Astrocyte (in vitro differentiated cells and primary cell): ENCODE data around the gene HECTD2. TPM values are rescaled to one million over a fixed set of nuclear protein-coding genes. Genes with fewer than 3 reads are reported as not detected.

Source experiments
- DNase-seq: peaks from one replicate; pipeline ENCODE4 v3.0.0-alpha.2; 2010; ENCODE audit warnings: low read depth
- FAIRE-seq: peaks from 2 replicates; lab custom pipeline; 2011; peaks lifted over from hg19 to GRCh38; lab: Jason Lieb, UNC
- H2AFZ ChIP-seq: 2 replicates; pipeline ENCODE4 v1.6.0; 2012; ENCODE audit warnings: low read depth, low read length, inconsistent platforms
- H3K27ac ChIP-seq: 2 replicates; pipeline ENCODE4 v1.5.1; 2011; ENCODE audit warnings: low read depth, low read length, inconsistent platforms
- H3K27me3 ChIP-seq: 2 replicates; pipeline ENCODE4 v1.6.0; 2011; ENCODE audit warnings: low read length, inconsistent platforms; ENCODE audit not compliant: insufficient read depth
- H3K36me3 ChIP-seq: 2 replicates; pipeline ENCODE4 v1.5.1; 2011; ENCODE audit warnings: low read length, inconsistent platforms; ENCODE audit not compliant: insufficient read depth
- H3K4me1 ChIP-seq: 2 replicates; pipeline ENCODE4 v1.5.1; 2011; ENCODE audit warnings: low read length, inconsistent platforms; ENCODE audit not compliant: insufficient read depth
- H3K4me2 ChIP-seq: 2 replicates; pipeline ENCODE4 v1.6.0; 2012; ENCODE audit warnings: low read length, inconsistent platforms
- H3K4me3 ChIP-seq: 2 replicates; pipeline ENCODE4 v1.5.1; 2011; ENCODE audit warnings: low read depth, mild to moderate bottlenecking, low read length, inconsistent platforms; ENCODE audit not compliant: insufficient read depth
- H3K79me2 ChIP-seq: 2 replicates; pipeline ENCODE4 v1.6.0; 2012; ENCODE audit warnings: mild to moderate bottlenecking, low read length, inconsistent platforms; ENCODE audit not compliant: insufficient read depth
- H3K9ac ChIP-seq: 2 replicates; pipeline ENCODE4 v1.6.0; 2012; ENCODE audit warnings: mild to moderate bottlenecking, low read length, inconsistent platforms
- H3K9me3 ChIP-seq: 2 replicates; pipeline ENCODE4 v1.5.1; 2012; ENCODE audit warnings: low read depth, mild to moderate bottlenecking, low read length, inconsistent platforms; ENCODE audit not compliant: insufficient read depth
- H4K20me1 ChIP-seq: 2 replicates; pipeline ENCODE4 v1.6.0; 2012; ENCODE audit warnings: low read length, inconsistent platforms; ENCODE audit not compliant: insufficient read depth
- H3K27ac Mint-ChIP-seq: one replicate; pipeline ENCODE4 v1.8.0; 2021; ENCODE audit warnings: mild to moderate bottlenecking, mixed read lengths; ENCODE audit not compliant: unreplicated experiment
- H3K27me3 Mint-ChIP-seq: one replicate; pipeline ENCODE4 v1.8.0; 2021; ENCODE audit warnings: low read depth, mixed read lengths; ENCODE audit not compliant: unreplicated experiment
- H3K36me3 Mint-ChIP-seq: one replicate; pipeline ENCODE4 v1.8.0; 2021; ENCODE audit warnings: low read depth, mixed read lengths; ENCODE audit not compliant: unreplicated experiment
- H3K4me1 Mint-ChIP-seq: one replicate; pipeline ENCODE4 v1.8.0; 2021; ENCODE audit warnings: low read depth, mixed read lengths; ENCODE audit not compliant: unreplicated experiment
- H3K4me3 Mint-ChIP-seq: one replicate; pipeline ENCODE4 v1.8.0; 2021; ENCODE audit warnings: mild to moderate bottlenecking, moderate library complexity, mixed read lengths; ENCODE audit not compliant: unreplicated experiment
- H3K9me3 Mint-ChIP-seq: one replicate; pipeline ENCODE4 v1.8.0; 2021; ENCODE audit warnings: mild to moderate bottlenecking, mixed read lengths; ENCODE audit not compliant: unreplicated experiment
- EZH2 ChIP-seq: IDR thresholded peaks from 2 replicates; pipeline ENCODE4 v1.6.1; 2012; ENCODE audit warnings: mild to moderate bottlenecking, low read length, inconsistent platforms; ENCODE audit not compliant: insufficient read depth
- total RNA-seq: library from RNA; stranded (reverse); gene quantifications from 2 replicates; pipeline ENCODE4 v1.2.1, GENCODE V29; 2021
- TF ChIP-seq, protein P1 (sequence below): IDR thresholded peaks from 2 replicates; pipeline ENCODE4 v1.5.1; 2011; ENCODE audit warnings: low read depth, mild to moderate bottlenecking, inconsistent platforms, low read length, moderate library complexity; ENCODE audit not compliant: insufficient read depth

HECTD2 gene
- total RNA-seq, 1 donor from 2014 or later = 11.9 TPM

DNA sequence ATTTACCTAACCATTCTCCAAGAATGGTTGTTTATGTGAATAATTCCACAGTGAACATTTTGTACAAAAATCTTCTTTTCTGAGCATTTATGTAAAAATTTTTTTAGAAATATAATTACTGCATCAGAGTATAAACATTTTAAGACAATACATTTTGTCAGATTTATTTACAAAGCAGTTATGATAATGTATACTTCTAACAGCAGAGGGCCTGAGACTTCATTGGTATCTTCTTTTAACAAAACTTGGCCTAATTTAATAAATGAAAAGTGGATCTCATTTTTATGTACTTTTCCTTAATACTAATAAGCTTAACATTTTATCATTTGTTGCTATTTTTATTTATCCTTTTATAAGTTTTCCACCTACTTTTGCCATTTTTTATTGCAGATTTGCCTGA is 69.4 kb downstream of the HECTD2 start:
- Mint-ChIP-seq H3K9me3 (no peaks in the 10 kb centered on the region), H3K36me3 (peaks cover 2% of the 10 kb centered on the region), H3K4me1 (no peaks in the 10 kb centered on the region), H3K27me3 (no peaks in the 10 kb centered on the region), H3K27ac (no peak overlapping the region), H3K4me3 (no peak overlapping the region)
- no peak for TF ChIP-seq EZH2
- TF ChIP-seq, protein P1, sequence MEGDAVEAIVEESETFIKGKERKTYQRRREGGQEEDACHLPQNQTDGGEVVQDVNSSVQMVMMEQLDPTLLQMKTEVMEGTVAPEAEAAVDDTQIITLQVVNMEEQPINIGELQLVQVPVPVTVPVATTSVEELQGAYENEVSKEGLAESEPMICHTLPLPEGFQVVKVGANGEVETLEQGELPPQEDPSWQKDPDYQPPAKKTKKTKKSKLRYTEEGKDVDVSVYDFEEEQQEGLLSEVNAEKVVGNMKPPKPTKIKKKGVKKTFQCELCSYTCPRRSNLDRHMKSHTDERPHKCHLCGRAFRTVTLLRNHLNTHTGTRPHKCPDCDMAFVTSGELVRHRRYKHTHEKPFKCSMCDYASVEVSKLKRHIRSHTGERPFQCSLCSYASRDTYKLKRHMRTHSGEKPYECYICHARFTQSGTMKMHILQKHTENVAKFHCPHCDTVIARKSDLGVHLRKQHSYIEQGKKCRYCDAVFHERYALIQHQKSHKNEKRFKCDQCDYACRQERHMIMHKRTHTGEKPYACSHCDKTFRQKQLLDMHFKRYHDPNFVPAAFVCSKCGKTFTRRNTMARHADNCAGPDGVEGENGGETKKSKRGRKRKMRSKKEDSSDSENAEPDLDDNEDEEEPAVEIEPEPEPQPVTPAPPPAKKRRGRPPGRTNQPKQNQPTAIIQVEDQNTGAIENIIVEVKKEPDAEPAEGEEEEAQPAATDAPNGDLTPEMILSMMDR = no peak
- no peak overlapping the region for H3K4me3 ChIP-seq
- no peak overlapping the region for H3K27ac ChIP-seq
- H3K4me2 ChIP-seq = no peak overlapping the region
- H3K27me3 ChIP-seq = no peaks in the 10 kb centered on the region
- no peaks in the 10 kb centered on the region for H3K79me2 ChIP-seq
- DNase-seq = no peak
- H3K9me3 ChIP-seq = no peaks in the 10 kb centered on the region
- H3K9ac ChIP-seq = no peak overlapping the region
- no peaks in the 10 kb centered on the region for H3K36me3 ChIP-seq
- H4K20me1 ChIP-seq = no peaks in the 10 kb centered on the region
- H2AFZ ChIP-seq = no peak overlapping the region
- no peaks in the 10 kb centered on the region for H3K4me1 ChIP-seq
- FAIRE-seq = no peak

DNA sequence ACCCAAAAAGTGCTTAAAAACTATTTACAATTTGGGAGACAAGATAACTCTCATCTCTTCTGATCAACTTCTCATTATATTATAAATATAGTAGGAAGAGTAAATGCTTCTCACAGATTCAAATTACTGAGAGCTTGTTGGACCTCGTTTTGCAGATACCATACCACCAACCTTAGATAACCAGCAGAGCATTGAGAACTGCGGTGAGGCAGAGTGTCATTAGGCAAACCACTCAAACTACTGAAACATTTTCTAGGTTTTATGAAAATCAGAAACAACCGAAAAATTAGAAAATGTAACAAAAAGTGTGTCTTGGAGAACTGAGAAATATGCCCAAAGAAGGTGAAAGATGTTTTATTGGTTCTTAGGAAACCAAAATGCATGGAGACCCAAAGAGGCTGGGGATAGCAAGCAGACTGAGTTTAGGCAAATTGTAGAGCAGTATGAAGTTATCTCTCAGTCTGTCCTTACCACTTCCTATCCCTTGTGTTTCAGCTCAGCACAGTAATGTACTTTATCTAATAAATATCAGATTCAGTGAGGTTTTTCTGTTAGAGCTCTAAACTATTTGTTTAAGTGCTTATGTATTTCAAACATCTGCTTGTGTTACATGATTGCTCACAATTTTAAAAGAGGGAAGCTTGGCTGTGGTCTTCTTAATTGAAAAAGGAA is 77.9 kb downstream of the HECTD2 start:
- no peak overlapping the region for H3K27ac ChIP-seq
- no peaks in the 10 kb centered on the region for H3K36me3 Mint-ChIP-seq
- no peaks in the 10 kb centered on the region for H3K27me3 ChIP-seq
- H3K9ac ChIP-seq = no peak overlapping the region
- H3K4me1 ChIP-seq = no peaks in the 10 kb centered on the region
- no peak overlapping the region for H3K27ac Mint-ChIP-seq
- H3K4me3 ChIP-seq = no peak overlapping the region
- DNase-seq = no peak
- no peak overlapping the region for H3K4me2 ChIP-seq
- H2AFZ ChIP-seq = no peak overlapping the region
- H4K20me1 ChIP-seq = no peaks in the 10 kb centered on the region
- TF ChIP-seq EZH2 = no peak
- TF ChIP-seq, protein P1 = no peak
- FAIRE-seq = no peak
- H3K4me1 Mint-ChIP-seq = no peaks in the 10 kb centered on the region
- H3K9me3 Mint-ChIP-seq = no peaks in the 10 kb centered on the region
- no peaks in the 10 kb centered on the region for H3K9me3 ChIP-seq
- no peaks in the 10 kb centered on the region for H3K79me2 ChIP-seq
- peaks cover 3% of the 10 kb centered on the region for H3K36me3 ChIP-seq
- no peaks in the 10 kb centered on the region for H3K27me3 Mint-ChIP-seq
- no peak overlapping the region for H3K4me3 Mint-ChIP-seq

DNA sequence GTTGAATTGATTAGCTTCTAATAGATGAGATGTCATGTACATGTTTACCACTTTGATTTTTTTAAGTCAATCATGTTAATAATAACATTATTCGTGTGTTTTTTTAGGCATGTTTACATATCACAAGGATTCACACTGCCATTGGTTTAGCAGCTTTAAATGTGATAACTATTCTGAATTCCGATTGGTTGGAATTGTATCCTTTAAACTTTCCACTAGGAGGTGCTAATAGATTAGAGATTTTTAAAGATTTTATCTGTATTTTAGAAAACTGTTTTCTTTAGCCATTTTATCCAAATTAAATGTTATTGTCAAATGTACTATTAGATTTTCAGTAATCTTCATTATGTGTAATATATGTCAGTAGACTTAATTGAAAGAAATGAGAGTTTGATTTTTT is 83.2 kb downstream of the HECTD2 start:
- H3K4me1 Mint-ChIP-seq = peaks cover 2% of the 10 kb centered on the region
- no peak for FAIRE-seq

More for the DNA sequence above, 83.2 kb downstream of the HECTD2 start:
- no peak overlapping the region for H3K4me2 ChIP-seq
- no peaks in the 10 kb centered on the region for H3K79me2 ChIP-seq
- H3K4me1 ChIP-seq = no peaks in the 10 kb centered on the region
- DNase-seq = peak; percentile 43
- no peaks in the 10 kb centered on the region for H3K36me3 ChIP-seq
- no peak overlapping the region for H3K9ac ChIP-seq
- no peaks in the 10 kb centered on the region for H3K9me3 ChIP-seq
- H3K4me3 ChIP-seq = no peak overlapping the region
- Mint-ChIP-seq H3K4me3 (no peak overlapping the region), H3K27ac (no peak overlapping the region), H3K9me3 (no peaks in the 10 kb centered on the region), H3K27me3 (no peaks in the 10 kb centered on the region), H3K36me3 (no peaks in the 10 kb centered on the region)
- no peak overlapping the region for H2AFZ ChIP-seq
- no peaks in the 10 kb centered on the region for H3K27me3 ChIP-seq
- no peak overlapping the region for H3K27ac ChIP-seq
- TF ChIP-seq, protein P1 = peak; percentile 22
- no peak for TF ChIP-seq EZH2
- no peaks in the 10 kb centered on the region for H4K20me1 ChIP-seq
